Measurements from ENCODE around the gene CHI3L2.

DNA sequence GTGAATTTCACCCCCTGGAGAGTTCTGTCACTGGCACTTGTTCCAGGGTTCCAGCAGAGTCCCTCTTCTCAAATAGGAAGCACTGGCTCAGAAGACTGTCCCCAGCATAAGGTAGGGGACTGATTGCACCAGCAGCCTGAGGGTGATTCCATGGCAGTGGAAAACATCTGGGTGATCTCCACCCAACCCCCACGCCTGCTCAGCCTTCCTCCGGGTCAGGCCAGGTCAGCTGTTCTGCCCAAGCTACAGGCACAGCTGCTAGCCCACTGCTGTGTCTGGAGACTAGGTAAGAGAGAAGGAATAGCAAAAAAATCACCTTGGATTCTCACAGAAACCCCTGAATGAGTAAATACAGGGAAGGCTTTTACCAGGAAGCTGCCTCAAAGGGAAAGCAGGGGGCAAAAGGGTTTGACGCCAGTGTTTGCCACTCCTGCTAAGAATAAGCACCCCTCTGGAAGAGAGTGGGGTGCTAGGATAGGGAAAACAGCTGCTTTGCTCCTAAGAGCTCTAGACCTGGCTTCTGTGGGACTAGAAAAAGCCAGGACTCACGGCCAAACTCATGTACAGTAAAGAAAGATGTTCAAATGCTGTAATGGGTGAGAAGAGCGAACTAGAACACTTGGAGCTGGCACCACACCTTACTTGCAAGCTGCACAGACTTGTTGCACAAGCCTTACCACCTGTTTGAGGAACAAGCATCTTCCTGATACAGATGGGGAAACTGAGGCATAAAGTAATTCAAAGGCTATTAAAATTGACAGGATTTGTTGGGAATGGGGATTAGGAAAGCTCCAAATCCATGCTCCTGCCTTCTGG is 26.0 kb upstream of the CHI3L2 start:
- TF ChIP-seq, protein P1, sequence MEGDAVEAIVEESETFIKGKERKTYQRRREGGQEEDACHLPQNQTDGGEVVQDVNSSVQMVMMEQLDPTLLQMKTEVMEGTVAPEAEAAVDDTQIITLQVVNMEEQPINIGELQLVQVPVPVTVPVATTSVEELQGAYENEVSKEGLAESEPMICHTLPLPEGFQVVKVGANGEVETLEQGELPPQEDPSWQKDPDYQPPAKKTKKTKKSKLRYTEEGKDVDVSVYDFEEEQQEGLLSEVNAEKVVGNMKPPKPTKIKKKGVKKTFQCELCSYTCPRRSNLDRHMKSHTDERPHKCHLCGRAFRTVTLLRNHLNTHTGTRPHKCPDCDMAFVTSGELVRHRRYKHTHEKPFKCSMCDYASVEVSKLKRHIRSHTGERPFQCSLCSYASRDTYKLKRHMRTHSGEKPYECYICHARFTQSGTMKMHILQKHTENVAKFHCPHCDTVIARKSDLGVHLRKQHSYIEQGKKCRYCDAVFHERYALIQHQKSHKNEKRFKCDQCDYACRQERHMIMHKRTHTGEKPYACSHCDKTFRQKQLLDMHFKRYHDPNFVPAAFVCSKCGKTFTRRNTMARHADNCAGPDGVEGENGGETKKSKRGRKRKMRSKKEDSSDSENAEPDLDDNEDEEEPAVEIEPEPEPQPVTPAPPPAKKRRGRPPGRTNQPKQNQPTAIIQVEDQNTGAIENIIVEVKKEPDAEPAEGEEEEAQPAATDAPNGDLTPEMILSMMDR (IDR thresholded peaks at IDR 0.05), result no peak
- TF ChIP-seq POLR2A (IDR thresholded peaks at IDR 0.05), result no peak
- no peak for TF ChIP-seq EP300 (IDR thresholded peaks at IDR 0.05)
